Esophagus squamous epithelium (tissue), 4 donors: ENCODE measurements around the gene DIO3.

Experiments
- POLR2A ChIP-seq, 4 donors: fragments of 450-650 bp; IDR thresholded peaks; one replicate each; pipeline ENCODE4 v1.6.1; 2017; ENCODE audit warnings: antibody characterized with exemption in 4 of 4, mild to moderate bottlenecking in 4 of 4, moderate library complexity in 3 of 4
- TF ChIP-seq, protein P1 (sequence below), 6 experiments: fragments of 450-650 bp in 4 of 6; fragments of 200-600 bp in 2 of 6; sonication (generic) in 2 of 6; IDR thresholded peaks; one replicate each; pipeline ENCODE4 v1.5.1; 2016 to 2019; ENCODE audit warnings: antibody characterized with exemption in 6 of 6, mild to moderate bottlenecking in 4 of 6, moderate library complexity in 4 of 6

- TF ChIP-seq, protein P1, sequence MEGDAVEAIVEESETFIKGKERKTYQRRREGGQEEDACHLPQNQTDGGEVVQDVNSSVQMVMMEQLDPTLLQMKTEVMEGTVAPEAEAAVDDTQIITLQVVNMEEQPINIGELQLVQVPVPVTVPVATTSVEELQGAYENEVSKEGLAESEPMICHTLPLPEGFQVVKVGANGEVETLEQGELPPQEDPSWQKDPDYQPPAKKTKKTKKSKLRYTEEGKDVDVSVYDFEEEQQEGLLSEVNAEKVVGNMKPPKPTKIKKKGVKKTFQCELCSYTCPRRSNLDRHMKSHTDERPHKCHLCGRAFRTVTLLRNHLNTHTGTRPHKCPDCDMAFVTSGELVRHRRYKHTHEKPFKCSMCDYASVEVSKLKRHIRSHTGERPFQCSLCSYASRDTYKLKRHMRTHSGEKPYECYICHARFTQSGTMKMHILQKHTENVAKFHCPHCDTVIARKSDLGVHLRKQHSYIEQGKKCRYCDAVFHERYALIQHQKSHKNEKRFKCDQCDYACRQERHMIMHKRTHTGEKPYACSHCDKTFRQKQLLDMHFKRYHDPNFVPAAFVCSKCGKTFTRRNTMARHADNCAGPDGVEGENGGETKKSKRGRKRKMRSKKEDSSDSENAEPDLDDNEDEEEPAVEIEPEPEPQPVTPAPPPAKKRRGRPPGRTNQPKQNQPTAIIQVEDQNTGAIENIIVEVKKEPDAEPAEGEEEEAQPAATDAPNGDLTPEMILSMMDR (IDR thresholded peaks at IDR 0.05): no peak
- TF ChIP-seq POLR2A (IDR thresholded peaks at IDR 0.05): no peak
Measured at GRCh38 chr14:101540481-101541462, 20.5 kb upstream of the DIO3 start.
